ENCODE measurements around the gene ZMYM2. TPM values are rescaled to one million over a fixed set of nuclear protein-coding genes. Genes with fewer than 3 reads are reported as not detected.

Gene ZMYM2
- total RNA-seq, 1 donor from 2014 or later, result 303 TPM

DNA sequence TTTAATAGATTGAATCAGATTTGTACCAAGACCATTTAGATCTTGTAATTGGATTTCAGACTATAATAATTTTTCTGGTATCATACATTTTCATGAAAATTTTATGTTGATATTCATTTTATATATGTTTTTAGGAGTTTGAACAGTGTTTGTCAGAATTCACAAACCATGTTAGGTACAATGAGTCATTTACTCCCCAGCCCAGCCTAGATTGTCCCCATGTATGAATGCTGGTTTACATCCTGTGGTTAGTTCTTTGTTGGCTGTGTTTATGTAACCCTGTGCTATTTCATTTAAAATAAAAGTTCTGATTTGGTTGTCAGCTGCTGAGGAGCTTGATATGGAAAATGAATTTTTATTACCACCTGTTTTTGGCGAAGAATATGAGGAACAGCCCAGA, 105.6 kb downstream of the ZMYM2 start:
- H3K79me2 ChIP-seq (ENCODE audit: low read depth), result peaks cover 7% of the 10 kb centered on the region
- no peak overlapping the region for H2AFZ ChIP-seq (replicated peaks)
- TF ChIP-seq EZH2 (IDR thresholded peaks at IDR 0.05) (no peak), EZH2phosphoT487 (IDR thresholded peaks at IDR 0.05) (no peak)
- TF ChIP-seq, protein P1, sequence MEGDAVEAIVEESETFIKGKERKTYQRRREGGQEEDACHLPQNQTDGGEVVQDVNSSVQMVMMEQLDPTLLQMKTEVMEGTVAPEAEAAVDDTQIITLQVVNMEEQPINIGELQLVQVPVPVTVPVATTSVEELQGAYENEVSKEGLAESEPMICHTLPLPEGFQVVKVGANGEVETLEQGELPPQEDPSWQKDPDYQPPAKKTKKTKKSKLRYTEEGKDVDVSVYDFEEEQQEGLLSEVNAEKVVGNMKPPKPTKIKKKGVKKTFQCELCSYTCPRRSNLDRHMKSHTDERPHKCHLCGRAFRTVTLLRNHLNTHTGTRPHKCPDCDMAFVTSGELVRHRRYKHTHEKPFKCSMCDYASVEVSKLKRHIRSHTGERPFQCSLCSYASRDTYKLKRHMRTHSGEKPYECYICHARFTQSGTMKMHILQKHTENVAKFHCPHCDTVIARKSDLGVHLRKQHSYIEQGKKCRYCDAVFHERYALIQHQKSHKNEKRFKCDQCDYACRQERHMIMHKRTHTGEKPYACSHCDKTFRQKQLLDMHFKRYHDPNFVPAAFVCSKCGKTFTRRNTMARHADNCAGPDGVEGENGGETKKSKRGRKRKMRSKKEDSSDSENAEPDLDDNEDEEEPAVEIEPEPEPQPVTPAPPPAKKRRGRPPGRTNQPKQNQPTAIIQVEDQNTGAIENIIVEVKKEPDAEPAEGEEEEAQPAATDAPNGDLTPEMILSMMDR (IDR thresholded peaks at IDR 0.05), result no peak
- Mint-ChIP-seq H3K4me3 (no peak overlapping the region), H3K27ac (no peak overlapping the region), H3K36me3 (peaks cover 26% of the 10 kb centered on the region), H3K4me1 (no peaks in the 10 kb centered on the region), H3K27me3 (ENCODE audit: insufficient read depth, low read depth) (no peaks in the 10 kb centered on the region), H3K9me3 (no peaks in the 10 kb centered on the region)
- DNase-seq (ENCODE audit: low spot score), result no peak
- H3K9me3 ChIP-seq (ENCODE audit: low read depth), result no peaks in the 10 kb centered on the region
- no peak overlapping the region for H3K4me2 ChIP-seq
- H3K27me3 ChIP-seq, result no peaks in the 10 kb centered on the region
- peaks cover 8% of the 10 kb centered on the region for H4K20me1 ChIP-seq (ENCODE audit: low read depth)
- peaks cover 49% of the 10 kb centered on the region for H3F3A ChIP-seq (ENCODE audit: low read depth)
- H3K36me3 ChIP-seq, result peaks cover 57% of the 10 kb centered on the region
- H3K4me1 ChIP-seq, result no peaks in the 10 kb centered on the region
- H3K4me3 ChIP-seq, result no peak overlapping the region
- no peak overlapping the region for H3K9ac ChIP-seq
- no peak overlapping the region for H3K27ac ChIP-seq

DNA sequence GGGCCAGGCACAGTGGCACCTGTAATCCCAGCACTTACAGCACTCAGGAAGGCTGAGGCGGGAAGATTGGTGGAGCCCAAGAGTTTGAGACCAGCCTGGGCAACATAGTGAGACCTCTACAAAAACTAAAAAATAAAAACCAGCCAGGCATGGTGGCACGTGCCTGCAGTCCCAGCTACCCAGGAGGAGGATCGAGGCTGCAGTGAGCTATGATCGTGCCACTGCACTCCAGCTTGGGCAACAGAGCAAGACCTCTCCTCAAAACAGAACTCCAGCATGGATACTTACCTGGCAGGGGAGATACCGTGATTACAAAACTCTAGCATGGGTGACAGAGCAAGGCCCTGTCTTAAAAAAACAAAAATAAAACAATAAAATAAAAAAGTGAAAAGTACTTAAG, 107.0 kb downstream of the ZMYM2 start:
- TF ChIP-seq EZH2phosphoT487 (IDR thresholded peaks at IDR 0.05) (no peak), EZH2 (IDR thresholded peaks at IDR 0.05) (no peak)
- TF ChIP-seq, protein P1 (IDR thresholded peaks at IDR 0.05), result no peak
- Histone ChIP-seq H3K4me3 (no peak overlapping the region), H3K9ac (no peak overlapping the region), H2AFZ (replicated peaks) (no peak overlapping the region), H3F3A (ENCODE audit: low read depth) (peaks cover 49% of the 10 kb centered on the region), H4K20me1 (ENCODE audit: low read depth) (peaks cover 8% of the 10 kb centered on the region), H3K36me3 (peaks cover 57% of the 10 kb centered on the region), H3K9me3 (ENCODE audit: low read depth) (no peaks in the 10 kb centered on the region), H3K79me2 (ENCODE audit: low read depth) (peaks cover 12% of the 10 kb centered on the region), H3K27me3 (no peaks in the 10 kb centered on the region), H3K4me2 (no peak overlapping the region), H3K4me1 (no peaks in the 10 kb centered on the region), H3K27ac (no peak overlapping the region)
- H3K27ac Mint-ChIP-seq, result no peak overlapping the region
- peaks cover 27% of the 10 kb centered on the region for H3K36me3 Mint-ChIP-seq
- H3K27me3 Mint-ChIP-seq (ENCODE audit: insufficient read depth, low read depth), result no peaks in the 10 kb centered on the region
- H3K4me3 Mint-ChIP-seq, result no peak overlapping the region
- no peak for DNase-seq (ENCODE audit: low spot score)
- no peaks in the 10 kb centered on the region for H3K4me1 Mint-ChIP-seq
- H3K9me3 Mint-ChIP-seq, result no peaks in the 10 kb centered on the region

DNA sequence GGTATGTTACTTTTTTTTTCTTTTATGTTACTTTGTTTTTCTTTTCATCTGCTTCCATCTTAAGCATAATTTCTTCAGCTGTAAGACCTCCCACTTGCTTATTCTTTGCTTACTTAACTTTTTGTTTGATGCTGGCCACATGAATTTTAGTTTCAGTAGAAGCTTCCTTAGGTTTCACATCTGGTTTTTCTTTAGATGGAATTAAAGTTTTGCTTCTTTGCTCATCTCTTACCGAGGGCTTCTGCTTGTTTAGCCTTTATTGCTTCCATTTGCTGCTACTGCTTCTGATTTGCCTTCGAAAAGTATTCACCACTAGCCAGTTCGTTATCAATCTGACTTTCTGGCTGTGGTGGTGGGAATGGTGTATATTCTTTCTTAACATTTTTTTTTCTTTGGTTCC, 111.4 kb downstream of the ZMYM2 start:
- H4K20me1 ChIP-seq (ENCODE audit: low read depth), result peaks cover 8% of the 10 kb centered on the region
- no peaks in the 10 kb centered on the region for H3K4me1 Mint-ChIP-seq
- no peak overlapping the region for H3K4me2 ChIP-seq
- H3K4me3 Mint-ChIP-seq, result no peak overlapping the region
- peaks cover 30% of the 10 kb centered on the region for H3F3A ChIP-seq (ENCODE audit: low read depth)
- no peaks in the 10 kb centered on the region for H3K27me3 Mint-ChIP-seq (ENCODE audit: insufficient read depth, low read depth)
- H3K9ac ChIP-seq, result no peak overlapping the region
- H2AFZ ChIP-seq (replicated peaks), result no peak overlapping the region
- TF ChIP-seq, protein P1 (IDR thresholded peaks at IDR 0.05), result no peak
- TF ChIP-seq EZH2 (IDR thresholded peaks at IDR 0.05) (no peak), EZH2phosphoT487 (IDR thresholded peaks at IDR 0.05) (no peak)
- H3K9me3 ChIP-seq (ENCODE audit: low read depth), result no peaks in the 10 kb centered on the region
- peaks cover 33% of the 10 kb centered on the region for H3K36me3 Mint-ChIP-seq
- peaks cover 18% of the 10 kb centered on the region for H3K79me2 ChIP-seq (ENCODE audit: low read depth)
- H3K27me3 ChIP-seq, result no peaks in the 10 kb centered on the region
- no peaks in the 10 kb centered on the region for H3K9me3 Mint-ChIP-seq
- H3K27ac Mint-ChIP-seq, result no peak overlapping the region
- no peaks in the 10 kb centered on the region for H3K4me1 ChIP-seq
- no peak overlapping the region for H3K4me3 ChIP-seq
- peaks cover 45% of the 10 kb centered on the region for H3K36me3 ChIP-seq
- no peak for DNase-seq (ENCODE audit: low spot score)
- no peak overlapping the region for H3K27ac ChIP-seq
